GM12892 (cell line): Measurements from ENCODE around the gene HNMT.

ENCODE experiments used
- POLR2A ChIP-seq: IDR thresholded peaks from 2 replicates; pipeline ENCODE4 v1.6.1; 2011; ENCODE audit warnings: low read depth, low read length, control low read depth
- POLR2AphosphoS5 ChIP-seq: IDR thresholded peaks from 2 replicates; pipeline ENCODE4 v1.6.1; 2011; ENCODE audit warnings: low read depth, low read length, control low read depth
- TAF1 ChIP-seq: IDR thresholded peaks from 2 replicates; pipeline ENCODE4 v1.6.1; 2011; ENCODE audit warnings: low read depth, mild to moderate bottlenecking, control low read depth, low read length, borderline replicate concordance

DNA sequence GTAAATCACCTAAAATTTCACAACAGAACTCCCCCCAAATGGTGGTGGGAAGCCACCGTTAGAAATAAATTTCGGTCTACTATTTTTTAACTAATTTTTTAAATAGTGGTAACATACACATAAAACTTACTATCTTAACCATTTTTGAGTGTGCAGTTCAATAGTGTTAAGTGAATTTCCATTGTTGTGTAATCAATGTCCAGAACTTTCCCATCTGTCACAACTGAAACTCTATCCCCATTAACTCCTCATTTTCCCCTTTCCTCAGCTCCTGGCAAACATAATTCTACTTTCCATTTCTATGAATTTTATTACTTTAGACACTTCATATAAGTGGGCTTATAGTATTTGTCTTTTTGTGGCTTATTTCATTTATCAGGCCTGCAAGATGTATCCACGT lies 34.1 kb upstream of the HNMT start:
- TF ChIP-seq POLR2A (no peak), POLR2AphosphoS5 (no peak), TAF1 (no peak)
